GM12864 (cell line): Measurements from ENCODE around the gene PACRG.

Experiments
- DNase-seq: peaks from one replicate; pipeline ENCODE4 v3.0.0-alpha.2; 2011; ENCODE audit warnings: low read depth
- H3K4me3 ChIP-seq: 2 replicates; pipeline ENCODE4 v1.5.1; 2011; ENCODE audit warnings: mild to moderate bottlenecking, low read depth, low read length, control low read depth
- TF ChIP-seq, protein P1 (sequence below): IDR thresholded peaks from 2 replicates; pipeline ENCODE4 v1.5.1; 2011; ENCODE audit warnings: low read depth, mild to moderate bottlenecking, moderate library complexity, low read length, control low read depth, inconsistent platforms; ENCODE audit errors: missing control alignments

Gene PACRG

DNA sequence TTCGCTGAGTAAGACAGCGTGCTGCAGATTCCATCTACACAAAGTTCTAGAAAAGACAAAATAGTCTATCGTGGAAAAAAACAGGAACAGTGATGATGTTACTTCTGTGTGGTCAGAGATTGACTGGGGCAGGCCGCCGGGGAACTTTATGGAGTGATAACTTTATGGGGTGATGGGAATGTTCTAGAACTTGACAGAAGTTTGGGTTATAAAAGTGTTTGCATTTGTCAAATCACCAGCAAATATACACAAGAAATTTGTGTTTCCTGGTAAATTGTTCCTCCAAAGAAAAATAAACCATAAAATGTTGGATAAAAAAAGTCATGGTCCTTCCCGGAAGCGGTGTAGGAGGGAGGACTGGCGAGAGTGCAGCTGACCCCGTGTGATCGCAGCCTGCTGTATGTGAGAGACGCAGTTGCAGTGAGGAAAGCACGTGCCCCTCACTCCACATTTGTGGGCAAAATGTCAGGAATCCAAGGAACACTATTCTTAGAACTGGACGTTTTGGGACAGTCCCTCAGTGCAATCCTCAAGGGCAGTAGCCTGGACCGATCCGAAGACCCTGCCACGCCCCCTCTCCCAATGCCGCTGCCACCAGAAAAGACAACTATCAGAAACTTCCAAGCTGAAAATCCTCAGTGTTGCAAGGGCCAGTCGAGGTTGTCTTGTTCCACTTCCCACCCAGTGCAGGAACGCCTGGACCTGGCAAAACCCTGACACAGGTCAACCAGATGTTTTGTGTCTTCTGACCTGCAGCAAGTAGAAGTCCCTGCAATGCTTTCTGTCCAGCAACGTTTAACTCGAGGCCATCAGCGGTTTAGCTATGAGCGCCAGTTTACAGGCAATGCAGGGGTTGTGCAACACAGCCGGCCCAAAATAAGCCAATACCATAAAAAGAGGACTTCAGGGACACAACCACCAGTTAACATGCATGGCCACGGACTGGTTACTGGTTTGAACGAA lies 606.2 kb downstream of the PACRG start:
- H3K4me3 ChIP-seq, result no peak overlapping the region
- DNase-seq, result no peak
- TF ChIP-seq, protein P1, sequence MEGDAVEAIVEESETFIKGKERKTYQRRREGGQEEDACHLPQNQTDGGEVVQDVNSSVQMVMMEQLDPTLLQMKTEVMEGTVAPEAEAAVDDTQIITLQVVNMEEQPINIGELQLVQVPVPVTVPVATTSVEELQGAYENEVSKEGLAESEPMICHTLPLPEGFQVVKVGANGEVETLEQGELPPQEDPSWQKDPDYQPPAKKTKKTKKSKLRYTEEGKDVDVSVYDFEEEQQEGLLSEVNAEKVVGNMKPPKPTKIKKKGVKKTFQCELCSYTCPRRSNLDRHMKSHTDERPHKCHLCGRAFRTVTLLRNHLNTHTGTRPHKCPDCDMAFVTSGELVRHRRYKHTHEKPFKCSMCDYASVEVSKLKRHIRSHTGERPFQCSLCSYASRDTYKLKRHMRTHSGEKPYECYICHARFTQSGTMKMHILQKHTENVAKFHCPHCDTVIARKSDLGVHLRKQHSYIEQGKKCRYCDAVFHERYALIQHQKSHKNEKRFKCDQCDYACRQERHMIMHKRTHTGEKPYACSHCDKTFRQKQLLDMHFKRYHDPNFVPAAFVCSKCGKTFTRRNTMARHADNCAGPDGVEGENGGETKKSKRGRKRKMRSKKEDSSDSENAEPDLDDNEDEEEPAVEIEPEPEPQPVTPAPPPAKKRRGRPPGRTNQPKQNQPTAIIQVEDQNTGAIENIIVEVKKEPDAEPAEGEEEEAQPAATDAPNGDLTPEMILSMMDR, result no peak

DNA sequence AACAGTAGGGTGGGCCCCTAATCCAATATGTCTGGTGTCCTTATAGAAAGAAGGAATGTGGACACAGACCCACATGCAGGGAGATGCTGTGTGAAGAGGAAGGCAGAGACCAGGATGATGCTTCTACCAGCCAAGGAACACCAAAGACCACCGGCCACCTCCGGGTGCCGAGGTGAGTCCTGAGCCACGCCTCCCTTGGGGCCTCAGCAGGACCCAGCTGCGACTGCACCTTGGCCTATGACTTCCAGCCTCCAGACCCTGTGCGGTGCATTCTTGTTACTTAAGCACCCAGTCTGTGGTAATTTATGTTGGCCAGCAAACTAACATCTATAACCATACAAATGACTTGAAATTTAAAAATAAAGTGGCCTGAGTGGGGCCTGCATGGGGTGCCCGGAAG lies 607.3 kb downstream of the PACRG start:
- TF ChIP-seq, protein P1, result no peak
- no peak overlapping the region for H3K4me3 ChIP-seq
- DNase-seq, result no peak

DNA sequence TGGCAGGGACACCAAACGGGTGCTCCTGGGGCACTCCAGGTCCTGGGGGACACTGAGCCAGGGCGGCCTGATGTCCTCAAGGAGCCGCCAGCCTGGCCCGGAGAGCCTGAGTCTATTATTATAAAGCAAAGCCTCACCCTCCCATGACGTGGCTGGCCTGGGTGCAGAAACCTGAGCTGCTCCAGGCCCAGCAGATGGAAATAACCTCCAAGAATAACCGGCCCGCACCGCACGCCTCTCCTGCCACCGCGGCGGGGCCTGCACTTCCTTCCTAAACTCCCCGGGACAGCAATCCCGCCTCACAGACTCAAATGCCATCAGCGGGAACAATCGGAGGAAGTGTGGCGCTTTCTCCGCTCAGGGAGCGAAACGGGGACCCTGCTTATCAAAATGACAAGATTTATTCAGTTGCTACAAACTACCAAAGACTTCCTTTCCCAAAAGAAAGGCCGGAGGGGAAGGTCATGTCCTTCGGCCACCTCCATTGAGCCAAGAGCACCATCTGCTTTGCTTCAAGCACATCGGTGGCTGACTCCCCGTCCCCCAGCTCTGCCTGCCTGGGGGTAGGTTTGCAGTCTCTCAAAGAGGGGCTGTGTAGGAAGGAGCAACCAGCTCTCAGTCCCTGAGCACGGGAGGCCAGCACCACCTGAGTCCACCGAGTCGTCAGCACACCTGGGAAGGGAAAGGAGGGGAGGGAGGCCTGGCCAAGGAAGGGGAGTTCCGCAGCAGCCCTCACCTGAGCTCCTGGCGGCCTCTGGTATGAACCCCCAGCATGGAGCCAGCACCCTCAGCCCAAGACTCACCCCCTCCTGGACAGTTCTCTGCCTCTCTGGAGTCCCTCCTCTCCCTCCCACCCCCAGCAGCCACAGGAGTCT lies 608.1 kb downstream of the PACRG start:
- no peak overlapping the region for H3K4me3 ChIP-seq
- DNase-seq, result no peak
- TF ChIP-seq, protein P1, result no peak

DNA sequence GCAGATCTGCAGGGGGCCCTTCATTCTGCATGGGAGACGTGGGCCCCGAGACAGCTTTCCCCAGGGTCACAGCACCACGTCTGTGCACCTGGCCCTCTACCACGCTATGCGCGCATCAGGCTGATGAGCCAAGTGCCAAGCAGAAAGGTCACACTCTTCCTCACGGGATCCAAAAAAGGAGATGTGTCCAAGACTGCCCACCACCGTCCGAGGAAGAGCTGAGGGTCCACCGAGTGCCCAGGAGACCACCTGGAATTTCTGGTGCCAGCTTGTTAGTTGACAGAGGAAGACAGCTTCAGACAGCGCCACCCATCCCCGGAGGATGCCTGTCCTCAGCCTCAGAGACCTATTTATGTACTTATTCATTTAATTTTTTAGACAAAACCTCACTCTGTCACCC lies 609.2 kb downstream of the PACRG start:
- TF ChIP-seq, protein P1, result no peak
- H3K4me3 ChIP-seq, result no peak overlapping the region
- DNase-seq, result no peak

DNA sequence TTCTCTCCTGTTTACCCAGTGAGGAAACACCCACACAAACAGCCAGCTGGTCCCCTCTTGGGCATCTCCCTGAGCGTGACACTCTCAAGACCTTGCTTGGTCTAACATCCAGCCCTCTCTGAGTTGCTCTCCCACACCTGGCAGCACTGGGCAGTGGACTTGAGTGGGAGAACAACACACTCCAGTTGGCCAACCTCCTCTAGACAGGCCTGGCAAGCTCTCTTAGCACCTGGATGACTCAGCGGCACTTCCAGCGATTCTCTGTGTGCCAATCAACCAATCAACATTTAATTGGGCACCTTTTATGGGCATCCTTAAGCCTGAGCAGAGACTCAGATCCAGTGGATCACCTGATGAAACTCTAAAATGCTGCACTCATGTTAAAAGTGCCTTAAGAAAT lies 610.2 kb downstream of the PACRG start:
- TF ChIP-seq, protein P1, result no peak
- H3K4me3 ChIP-seq, result no peak overlapping the region
- no peak for DNase-seq

DNA sequence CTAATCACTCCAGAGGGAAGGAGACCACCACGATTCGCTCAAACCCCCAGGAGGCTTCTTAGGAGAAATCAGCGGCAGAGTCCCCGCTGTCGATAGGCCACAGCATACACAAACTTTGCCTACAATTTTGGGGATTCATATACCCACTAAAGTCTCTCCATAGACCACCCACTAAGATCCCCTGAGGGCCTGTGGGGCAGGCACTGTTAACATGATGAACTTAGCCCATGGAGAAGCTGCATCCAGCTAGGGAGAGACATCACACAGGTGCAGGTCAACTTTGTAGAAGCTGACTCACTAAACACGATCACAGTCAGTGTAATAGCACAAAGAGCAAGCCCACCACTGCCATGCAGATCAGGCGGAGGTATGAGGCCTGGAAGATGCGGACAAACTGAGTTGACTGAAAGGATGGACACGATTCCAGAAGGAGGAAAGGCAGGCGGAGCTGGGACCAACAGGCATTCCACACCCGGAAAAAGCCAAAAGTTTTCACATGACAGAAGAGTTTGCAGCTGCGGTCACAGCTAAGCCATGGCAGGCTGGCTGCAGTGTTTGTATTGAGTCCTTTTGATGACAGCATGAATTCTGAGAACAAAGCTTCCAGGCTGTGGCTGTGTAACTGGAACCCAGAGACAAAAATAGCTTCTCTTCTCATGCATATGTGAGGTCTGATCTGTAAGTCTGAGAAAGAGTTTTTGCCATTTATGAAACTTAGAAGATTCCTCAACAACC lies 611.1 kb downstream of the PACRG start:
- TF ChIP-seq, protein P1, result no peak
- no peak for DNase-seq
- H3K4me3 ChIP-seq, result no peak overlapping the region
